SK-N-SH (cell line): ENCODE data around the gene PALM2AKAP2.

ENCODE experiments used
- CHD2 ChIP-seq: fragments of 150-350 bp; IDR thresholded peaks from 2 replicates; pipeline ENCODE4 v1.6.1; 2018; ENCODE audit warnings: low read length; ENCODE audit not compliant: partially characterized antibody
- EP300 ChIP-seq, 2 experiments: IDR thresholded peaks; 2 replicates each; pipeline versions ENCODE4 v1.4.0 to v1.6.1; 2012; ENCODE audit warnings: borderline replicate concordance in 1 of 2, low read depth in 1 of 2, low read length in 1 of 2
- FOXM1 ChIP-seq: IDR thresholded peaks from 2 replicates; pipeline ENCODE4 v1.4.0; 2012; ENCODE audit warnings: low read depth, mild to moderate bottlenecking
- GABPA ChIP-seq: IDR thresholded peaks from 2 replicates; pipeline ENCODE4 v1.4.0; 2012; ENCODE audit warnings: low read depth, mild to moderate bottlenecking
- JUND ChIP-seq: IDR thresholded peaks from 2 replicates; pipeline ENCODE4 v1.4.0; 2012
- POLR2AphosphoS5 ChIP-seq: IDR thresholded peaks from 2 replicates; pipeline ENCODE4 v1.6.1; 2012; ENCODE audit warnings: low read depth, low read length
- RFX5 ChIP-seq: IDR thresholded peaks from 2 replicates; pipeline ENCODE4 v1.6.1; 2012; ENCODE audit warnings: mild to moderate bottlenecking, improper control_type of control experiment, low read length
- TAF1 ChIP-seq: IDR thresholded peaks from 2 replicates; pipeline ENCODE4 v1.6.1; 2012; ENCODE audit warnings: low read depth, mild to moderate bottlenecking, low read length, moderate library complexity, borderline replicate concordance
- TF ChIP-seq, protein P1 (sequence below): fragments of 200-600 bp; sonication (generic); IDR thresholded peaks from 2 replicates; pipeline ENCODE4 v1.6.1; 2017; ENCODE audit warnings: antibody characterized with exemption, mild to moderate bottlenecking, moderate library complexity
- TF ChIP-seq, protein P2 (sequence below): IDR thresholded peaks from 2 replicates; pipeline ENCODE4; 2012

DNA sequence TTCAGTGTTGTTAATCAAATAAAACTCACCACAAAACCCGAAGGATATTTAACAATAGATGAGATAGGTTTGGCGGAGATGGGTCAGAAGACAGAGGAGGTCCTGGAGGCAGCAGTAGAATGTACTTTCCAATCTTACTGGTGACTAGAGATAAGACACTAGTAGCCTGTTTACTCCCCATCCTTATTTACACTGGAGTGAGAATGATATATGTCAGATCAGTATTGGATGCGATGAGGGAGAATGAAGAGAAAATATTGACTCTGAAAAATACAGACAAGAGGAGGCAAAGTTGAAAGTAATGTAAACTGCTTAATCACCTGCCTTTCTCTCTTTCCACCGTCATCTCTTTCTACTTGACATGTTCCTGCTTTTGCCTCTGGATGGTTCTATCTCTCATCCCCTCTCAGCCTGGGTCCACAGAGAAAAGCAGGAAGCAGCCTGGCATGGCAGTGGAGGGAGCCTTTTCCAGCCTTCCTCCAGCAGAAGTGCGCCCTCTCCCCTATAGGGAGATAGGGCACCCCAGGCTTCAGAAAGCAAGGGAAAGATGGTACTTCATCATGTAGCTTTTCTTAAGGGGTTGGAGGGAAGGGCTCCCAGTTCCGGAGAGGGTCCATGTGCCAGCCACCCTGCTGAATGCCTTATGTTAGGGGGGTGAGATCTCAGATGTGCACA lies 11.1 kb downstream of the PALM2AKAP2 start:
- TF ChIP-seq POLR2AphosphoS5 = no peak
- TF ChIP-seq, protein P1, sequence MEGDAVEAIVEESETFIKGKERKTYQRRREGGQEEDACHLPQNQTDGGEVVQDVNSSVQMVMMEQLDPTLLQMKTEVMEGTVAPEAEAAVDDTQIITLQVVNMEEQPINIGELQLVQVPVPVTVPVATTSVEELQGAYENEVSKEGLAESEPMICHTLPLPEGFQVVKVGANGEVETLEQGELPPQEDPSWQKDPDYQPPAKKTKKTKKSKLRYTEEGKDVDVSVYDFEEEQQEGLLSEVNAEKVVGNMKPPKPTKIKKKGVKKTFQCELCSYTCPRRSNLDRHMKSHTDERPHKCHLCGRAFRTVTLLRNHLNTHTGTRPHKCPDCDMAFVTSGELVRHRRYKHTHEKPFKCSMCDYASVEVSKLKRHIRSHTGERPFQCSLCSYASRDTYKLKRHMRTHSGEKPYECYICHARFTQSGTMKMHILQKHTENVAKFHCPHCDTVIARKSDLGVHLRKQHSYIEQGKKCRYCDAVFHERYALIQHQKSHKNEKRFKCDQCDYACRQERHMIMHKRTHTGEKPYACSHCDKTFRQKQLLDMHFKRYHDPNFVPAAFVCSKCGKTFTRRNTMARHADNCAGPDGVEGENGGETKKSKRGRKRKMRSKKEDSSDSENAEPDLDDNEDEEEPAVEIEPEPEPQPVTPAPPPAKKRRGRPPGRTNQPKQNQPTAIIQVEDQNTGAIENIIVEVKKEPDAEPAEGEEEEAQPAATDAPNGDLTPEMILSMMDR = no peak
- TF ChIP-seq RFX5 = no peak
- TF ChIP-seq, protein P2, sequence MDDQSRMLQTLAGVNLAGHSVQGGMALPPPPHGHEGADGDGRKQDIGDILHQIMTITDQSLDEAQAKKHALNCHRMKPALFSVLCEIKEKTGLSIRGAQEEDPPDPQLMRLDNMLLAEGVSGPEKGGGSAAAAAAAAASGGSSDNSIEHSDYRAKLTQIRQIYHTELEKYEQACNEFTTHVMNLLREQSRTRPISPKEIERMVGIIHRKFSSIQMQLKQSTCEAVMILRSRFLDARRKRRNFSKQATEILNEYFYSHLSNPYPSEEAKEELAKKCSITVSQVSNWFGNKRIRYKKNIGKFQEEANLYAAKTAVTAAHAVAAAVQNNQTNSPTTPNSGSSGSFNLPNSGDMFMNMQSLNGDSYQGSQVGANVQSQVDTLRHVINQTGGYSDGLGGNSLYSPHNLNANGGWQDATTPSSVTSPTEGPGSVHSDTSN = no peak
- no peak for TF ChIP-seq TAF1
- no peak for TF ChIP-seq CHD2
- TF ChIP-seq GABPA = no peak
- TF ChIP-seq EP300 (IDR thresholded peaks at IDR 0.05; ENCODE audit: borderline replicate concordance in 1 of 2, low read depth in 1 of 2, low read length in 1 of 2) = no peak
- no peak for TF ChIP-seq JUND
- no peak for TF ChIP-seq FOXM1
